GM23338 (cell line): Measurements from ENCODE around the gene TMEM185A. TPM values are rescaled to one million over a fixed set of nuclear protein-coding genes. Genes with fewer than 3 reads are reported as not detected.
"Not testable (repeated sequence)": the region's sequence is repeated elsewhere in the genome, so short reads cannot be mapped to it uniquely, and the experiment has no call there.

Experiments used
- ATAC-seq: fragments of 200-7000 bp; cut with Tn5 transposase; 3 replicates; pipeline ENCODE4 v1.9.1; 2020
- DNase-seq: peaks from one replicate; pipeline ENCODE4 v3.0.0-alpha.2; 2015; ENCODE audit warnings: low spot score
- H2AFZ ChIP-seq: fragments of 200-600 bp; sonication (generic); 2 replicates; pipeline ENCODE4 v1.8.0; 2016; ENCODE audit warnings: antibody characterized with exemption, mild to moderate bottlenecking, moderate library complexity
- H3F3A ChIP-seq: fragments of 200-600 bp; sonication (generic); replicated peaks from 2 replicates; pipeline ENCODE4 v1.8.0; 2017; ENCODE audit warnings: antibody characterized with exemption, mixed run types, low read depth
- H3K27ac ChIP-seq: fragments of 200-600 bp; sonication (generic); 2 replicates; pipeline ENCODE4 v1.6.1; 2016; ENCODE audit warnings: low read depth
- H3K27me3 ChIP-seq: fragments of 200-600 bp; sonication (generic); 2 replicates; pipeline ENCODE4 v1.8.0; 2016; ENCODE audit warnings: mild to moderate bottlenecking, mixed run types, moderate library complexity; ENCODE audit not compliant: insufficient read depth
- H3K36me3 ChIP-seq: fragments of 200-600 bp; sonication (generic); 2 replicates; pipeline ENCODE4 v1.8.0; 2016; ENCODE audit warnings: mild to moderate bottlenecking; ENCODE audit not compliant: insufficient read depth
- H3K4me1 ChIP-seq: fragments of 200-600 bp; sonication (generic); 2 replicates; pipeline ENCODE4 v1.8.0; 2016; ENCODE audit warnings: mild to moderate bottlenecking, moderate library complexity; ENCODE audit not compliant: insufficient read depth
- H3K4me2 ChIP-seq: fragments of 200-600 bp; sonication (generic); 2 replicates; pipeline ENCODE4 v1.7.1; 2017; ENCODE audit warnings: mixed run types
- H3K4me3 ChIP-seq: fragments of 200-600 bp; sonication (generic); 2 replicates; pipeline ENCODE4 v1.6.1; 2016; ENCODE audit warnings: mixed run types
- H3K79me2 ChIP-seq: fragments of 200-600 bp; sonication (generic); replicated peaks from 2 replicates; pipeline ENCODE4 v1.8.0; 2017; ENCODE audit warnings: mild to moderate bottlenecking; ENCODE audit not compliant: insufficient read depth
- H3K9me2 ChIP-seq: fragments of 200-600 bp; sonication (generic); 2 replicates; pipeline ENCODE4 v1.8.0; 2017; ENCODE audit not compliant: insufficient read depth
- H4K20me1 ChIP-seq: fragments of 200-600 bp; sonication (generic); replicated peaks from 2 replicates; pipeline ENCODE4 v1.8.0; 2017; ENCODE audit warnings: mild to moderate bottlenecking; ENCODE audit not compliant: insufficient read depth
- H3K27ac Mint-ChIP-seq: 2 replicates; pipeline ENCODE4 v1.8.0; 2020; ENCODE audit warnings: inconsistent platforms, mild to moderate bottlenecking, moderate library complexity, mixed read lengths
- H3K27me3 Mint-ChIP-seq: 3 replicates; pipeline ENCODE4 v1.8.0; 2022; ENCODE audit warnings: low read depth, mild to moderate bottlenecking, moderate library complexity, mixed read lengths, inconsistent platforms; ENCODE audit not compliant: insufficient read depth, poor library complexity
- H3K36me3 Mint-ChIP-seq: 3 replicates; pipeline ENCODE4 v1.8.0; 2021; ENCODE audit warnings: low read depth, mild to moderate bottlenecking, inconsistent platforms, moderate library complexity, mixed read lengths
- H3K4me1 Mint-ChIP-seq: 3 replicates; pipeline ENCODE4 v1.8.0; 2020; ENCODE audit warnings: mild to moderate bottlenecking, inconsistent platforms, mixed read lengths
- H3K4me3 Mint-ChIP-seq: 3 replicates; pipeline ENCODE4 v1.8.0; 2021; ENCODE audit warnings: moderate library complexity, mild to moderate bottlenecking, inconsistent platforms, mixed read lengths
- H3K9me3 Mint-ChIP-seq: 3 replicates; pipeline ENCODE4 v1.8.0; 2020; ENCODE audit warnings: moderate library complexity, mild to moderate bottlenecking, inconsistent platforms, mixed read lengths
- CTCF ChIP-seq, 2 experiments: fragments of 200-600 bp in 1 of 2; sonication (generic) in 1 of 2; conservative IDR thresholded peaks; 2 replicates each; pipeline versions ENCODE4 v1.5.1 to v1.6.1; 2016 to 2017; ENCODE audit warnings: antibody characterized with exemption in 2 of 2, low read depth in 2 of 2, mild to moderate bottlenecking in 2 of 2, moderate library complexity in 1 of 2
- POLR2AphosphoS5 ChIP-seq: IDR thresholded peaks from 2 replicates; pipeline ENCODE4 v1.6.1; 2016; ENCODE audit warnings: antibody characterized with exemption, low read depth
- STAT1 ChIP-seq: IDR thresholded peaks from one replicate; pipeline ENCODE4 v1.6.1; 2016; ENCODE audit warnings: antibody characterized with exemption; ENCODE audit not compliant: unreplicated experiment
- ZNF331 ChIP-seq: fragments of 250-450 bp; sonication (Bioruptor Pico); IDR thresholded peaks from 2 replicates; pipeline ENCODE4 v1.5.0; 2020; ENCODE audit warnings: low read depth, mild to moderate bottlenecking, moderate library complexity
- polyA plus RNA-seq: library from polyadenylated mRNA; unstranded; fragments of >200 nt; fragmentation: Nextera tagmentation; extraction: Ambion mirVana; gene quantifications from 2 replicates; pipeline ENCODE4 v1.2.1, GENCODE V29; 2016
- total RNA-seq: library from RNA; depleted of rRNA; stranded (reverse); fragments of >200 nt; shearing (Covaris generic); gene quantifications from 2 replicates; pipeline ENCODE4 v1.2.3, GENCODE V29; 2014
- TF ChIP-seq, protein P1 (sequence below): IDR thresholded peaks from 2 replicates; pipeline ENCODE4 v1.6.1; 2016; ENCODE audit warnings: antibody characterized with exemption

TMEM185A gene
- total and polyA plus RNA-seq, 2 experiments from 2014 or later = 9.3 to 16.7 TPM

DNA sequence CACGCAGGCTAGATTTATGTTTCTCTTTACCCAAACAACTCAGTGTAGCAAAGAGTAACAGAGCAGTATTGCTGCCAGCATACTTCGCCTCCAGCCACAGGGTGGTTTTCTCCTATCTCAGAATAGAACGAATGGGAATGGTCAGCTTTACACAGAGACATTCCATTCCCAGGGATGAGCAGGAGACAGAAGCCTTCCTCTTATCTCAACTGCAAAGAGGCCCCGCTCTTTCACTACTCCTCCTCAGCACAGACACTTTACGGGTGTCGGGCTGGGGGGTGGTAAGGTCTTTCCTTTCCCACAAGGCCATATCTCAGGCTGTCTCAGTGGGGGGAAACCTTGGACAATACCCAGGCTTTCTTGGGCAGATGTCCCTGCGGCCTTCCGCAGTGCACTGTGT, 4.8 kb downstream of the TMEM185A start:
- not testable (repeated sequence) for H3K4me2 ChIP-seq, H2AFZ ChIP-seq, ATAC-seq, H3K36me3 Mint-ChIP-seq, DNase-seq, H3K27ac ChIP-seq, H3K4me3 Mint-ChIP-seq, H3K9me2 ChIP-seq, H3K9me3 Mint-ChIP-seq, H3F3A ChIP-seq, H3K27me3 ChIP-seq, H3K4me3 ChIP-seq, H3K36me3 ChIP-seq, H3K27me3 Mint-ChIP-seq, H3K27ac Mint-ChIP-seq, H4K20me1 ChIP-seq
- Histone ChIP-seq H3K4me1 (peaks cover 17% of the 10 kb centered on the region), H3K79me2 (peaks cover 75% of the 10 kb centered on the region)
- peaks cover 48% of the 10 kb centered on the region for H3K4me1 Mint-ChIP-seq

DNA sequence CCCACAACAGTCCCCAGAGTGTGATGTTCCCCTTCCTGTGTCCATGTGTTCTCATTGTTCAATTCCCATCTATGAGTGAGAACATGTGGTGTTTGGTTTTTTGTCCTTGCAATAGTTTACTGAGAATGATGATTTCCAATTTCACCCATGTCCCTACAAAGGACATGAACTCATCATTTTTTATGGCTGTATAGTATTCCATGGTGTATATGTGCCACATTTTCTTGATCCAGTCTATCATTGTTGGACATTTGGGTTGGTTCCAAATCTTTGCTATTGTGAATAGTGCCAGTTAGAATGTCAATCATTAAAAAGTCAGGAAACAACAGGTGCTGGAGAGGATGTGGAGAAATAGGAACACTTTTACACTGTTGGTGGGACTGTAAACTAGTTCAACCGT, 11.9 kb downstream of the TMEM185A start:
- not testable (repeated sequence) for H3K27ac Mint-ChIP-seq, H3K27me3 Mint-ChIP-seq, ATAC-seq, H3K4me1 ChIP-seq, H3K27ac ChIP-seq, H3K36me3 Mint-ChIP-seq, H3K36me3 ChIP-seq, H3K9me2 ChIP-seq, H3F3A ChIP-seq, H3K4me2 ChIP-seq, DNase-seq, H4K20me1 ChIP-seq, H3K9me3 Mint-ChIP-seq, H3K27me3 ChIP-seq, H3K4me3 ChIP-seq, H3K4me3 Mint-ChIP-seq, H2AFZ ChIP-seq
- peaks cover 76% of the 10 kb centered on the region for H3K79me2 ChIP-seq
- H3K4me1 Mint-ChIP-seq = peaks cover 13% of the 10 kb centered on the region; the same call in 2 of the 3 replicates

DNA sequence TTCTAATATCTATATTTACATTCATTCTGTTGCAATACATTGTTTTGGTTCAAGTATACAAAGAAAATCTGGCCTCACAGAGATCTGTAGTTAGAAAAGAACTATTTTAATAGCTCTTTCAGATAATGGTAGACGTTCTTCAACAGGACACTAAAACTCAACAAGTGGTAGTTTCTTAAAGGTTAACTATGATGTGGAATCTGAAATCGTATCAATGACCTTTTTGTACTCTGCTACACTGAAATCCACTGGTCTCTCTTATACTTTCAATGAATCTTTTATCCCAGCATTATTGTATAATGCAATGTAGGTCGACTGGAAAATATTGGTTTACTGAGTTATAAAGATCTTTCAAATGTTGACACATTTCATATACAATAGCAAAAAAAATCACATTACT, 12.7 kb downstream of the TMEM185A start:
- Histone ChIP-seq H4K20me1 (no peaks in the 10 kb centered on the region), H3K4me1 (no peaks in the 10 kb centered on the region; the same call in 1 of the 2 replicates), H3F3A (no peaks in the 10 kb centered on the region), H3K27me3 (no peaks in the 10 kb centered on the region), H3K9me2 (no peaks in the 10 kb centered on the region), H3K4me3 (no peak overlapping the region), H3K79me2 (peaks cover 75% of the 10 kb centered on the region), H3K36me3 (no peaks in the 10 kb centered on the region), H2AFZ (no peak overlapping the region), H3K4me2 (no peak overlapping the region), H3K27ac (no peak overlapping the region)
- TF ChIP-seq ZNF331 (CRISPR knock-in tag) = no peak
- no peak for TF ChIP-seq POLR2AphosphoS5
- H3K9me3 Mint-ChIP-seq = no peaks in the 10 kb centered on the region
- H3K36me3 Mint-ChIP-seq = no peaks in the 10 kb centered on the region
- DNase-seq (no peak), ATAC-seq (no peak)
- peaks cover 7% of the 10 kb centered on the region; the same call in 2 of the 3 replicates for H3K4me1 Mint-ChIP-seq
- H3K27ac Mint-ChIP-seq = no peak overlapping the region
- no peaks in the 10 kb centered on the region for H3K27me3 Mint-ChIP-seq
- H3K4me3 Mint-ChIP-seq = no peak overlapping the region

DNA sequence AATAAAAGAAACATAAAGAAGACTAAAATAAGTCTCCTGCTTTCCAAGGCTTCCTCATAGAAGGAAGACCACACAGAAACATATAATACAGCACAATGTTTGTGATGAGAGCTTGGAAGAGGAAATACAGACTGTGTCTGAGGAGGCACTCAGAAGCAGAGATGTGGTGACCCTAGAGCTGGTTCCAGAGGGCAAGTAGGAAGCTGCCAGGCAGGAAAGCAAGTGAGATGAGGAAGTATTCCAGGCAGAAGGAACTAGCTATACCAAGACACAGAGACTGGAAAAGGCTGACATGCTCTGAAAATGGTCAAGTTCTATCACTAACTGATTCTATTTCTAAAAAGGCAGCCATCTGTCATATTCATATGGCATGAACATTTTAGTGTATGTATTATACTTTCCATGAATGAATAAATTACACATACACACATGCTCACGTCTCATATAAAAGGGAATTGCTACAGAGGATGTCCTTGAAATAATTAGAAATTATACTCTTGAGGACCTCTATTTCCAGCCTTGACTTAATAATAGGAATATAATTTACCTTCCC, 19.9 kb downstream of the TMEM185A start:
- Histone ChIP-seq H3K27me3 (no peaks in the 10 kb centered on the region), H3K27ac (no peak overlapping the region), H3F3A (no peaks in the 10 kb centered on the region), H3K4me2 (no peak overlapping the region), H3K79me2 (peaks cover 25% of the 10 kb centered on the region), H2AFZ (no peak overlapping the region), H3K9me2 (no peaks in the 10 kb centered on the region), H4K20me1 (no peaks in the 10 kb centered on the region), H3K4me1 (no peaks in the 10 kb centered on the region), H3K4me3 (no peak overlapping the region), H3K36me3 (no peaks in the 10 kb centered on the region)
- Mint-ChIP-seq H3K4me3 (no peak overlapping the region), H3K36me3 (no peaks in the 10 kb centered on the region; the same call in 2 of the 3 replicates), H3K4me1 (peaks cover 7% of the 10 kb centered on the region; the same call in 2 of the 3 replicates), H3K27ac (no peak overlapping the region), H3K9me3 (no peaks in the 10 kb centered on the region), H3K27me3 (peaks cover 2% of the 10 kb centered on the region)
- DNase-seq (no peak), ATAC-seq (no peak)
- TF ChIP-seq CTCF (conservative IDR thresholded peaks at IDR 0.05; ENCODE audit: low read depth in 2 of 2) = no peak
- TF ChIP-seq STAT1 = no peak
- TF ChIP-seq, protein P1, sequence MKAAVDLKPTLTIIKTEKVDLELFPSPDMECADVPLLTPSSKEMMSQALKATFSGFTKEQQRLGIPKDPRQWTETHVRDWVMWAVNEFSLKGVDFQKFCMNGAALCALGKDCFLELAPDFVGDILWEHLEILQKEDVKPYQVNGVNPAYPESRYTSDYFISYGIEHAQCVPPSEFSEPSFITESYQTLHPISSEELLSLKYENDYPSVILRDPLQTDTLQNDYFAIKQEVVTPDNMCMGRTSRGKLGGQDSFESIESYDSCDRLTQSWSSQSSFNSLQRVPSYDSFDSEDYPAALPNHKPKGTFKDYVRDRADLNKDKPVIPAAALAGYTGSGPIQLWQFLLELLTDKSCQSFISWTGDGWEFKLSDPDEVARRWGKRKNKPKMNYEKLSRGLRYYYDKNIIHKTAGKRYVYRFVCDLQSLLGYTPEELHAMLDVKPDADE = no peak
